ENCODE measurements around the gene SEL1L2.

Gene SEL1L2

GRCh38 chr20:13822459-13822858, 168.0 kb downstream of the SEL1L2 start:
- Histone ChIP-seq H3K4me3 (ENCODE audit: low read depth, low read length) (no peak overlapping the region), H3K36me3 (ENCODE audit: insufficient read depth, low read length) (peaks cover 5% of the 10 kb centered on the region; the same call in 1 of the 2 replicates), H3K4me1 (ENCODE audit: control insufficient read depth, insufficient read depth, low read length, unreplicated experiment) (peaks cover 5% of the 10 kb centered on the region), H3K27me3 (ENCODE audit: insufficient read depth, low read length) (no peaks in the 10 kb centered on the region), H3K79me2 (ENCODE audit: control insufficient read depth, insufficient read depth, low read length, unreplicated experiment) (no peaks in the 10 kb centered on the region), H3K27ac (ENCODE audit: low read depth, low read length) (no peak overlapping the region), H2AFZ (ENCODE audit: low read length, unreplicated experiment) (no peak overlapping the region)

DNA sequence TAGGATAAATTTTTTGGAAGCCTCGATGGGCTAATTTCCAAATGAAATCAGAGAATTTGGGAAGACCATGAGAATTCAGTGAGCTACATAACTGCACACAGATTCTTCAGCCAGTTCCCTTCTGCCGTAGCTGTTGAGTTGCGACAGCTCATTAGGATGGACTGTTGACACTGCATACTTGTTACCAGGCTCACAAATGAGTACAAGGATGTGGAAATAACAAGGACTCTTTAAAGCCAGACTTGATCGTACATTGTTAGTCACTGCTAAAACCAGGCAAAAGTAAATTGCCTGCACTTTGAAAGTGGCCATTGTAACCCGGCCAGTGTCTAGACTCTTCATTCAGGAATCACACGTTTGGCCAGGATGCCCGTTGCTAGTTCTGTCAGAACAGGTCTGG, 168.5 kb downstream of the SEL1L2 start:
- no peak overlapping the region for H2AFZ ChIP-seq (ENCODE audit: low read length, unreplicated experiment)
- H3K27me3 ChIP-seq (ENCODE audit: insufficient read depth, low read length): no peaks in the 10 kb centered on the region
- H3K79me2 ChIP-seq (ENCODE audit: control insufficient read depth, insufficient read depth, low read length, unreplicated experiment): no peaks in the 10 kb centered on the region
- H3K4me1 ChIP-seq (ENCODE audit: control insufficient read depth, insufficient read depth, low read length, unreplicated experiment): peaks cover 11% of the 10 kb centered on the region
- no peak overlapping the region for H3K4me3 ChIP-seq (ENCODE audit: low read depth, low read length)
- H3K36me3 ChIP-seq (ENCODE audit: insufficient read depth, low read length): peaks cover 5% of the 10 kb centered on the region; the same call in 1 of the 2 replicates
- no peak overlapping the region for H3K27ac ChIP-seq (ENCODE audit: low read depth, low read length)

DNA sequence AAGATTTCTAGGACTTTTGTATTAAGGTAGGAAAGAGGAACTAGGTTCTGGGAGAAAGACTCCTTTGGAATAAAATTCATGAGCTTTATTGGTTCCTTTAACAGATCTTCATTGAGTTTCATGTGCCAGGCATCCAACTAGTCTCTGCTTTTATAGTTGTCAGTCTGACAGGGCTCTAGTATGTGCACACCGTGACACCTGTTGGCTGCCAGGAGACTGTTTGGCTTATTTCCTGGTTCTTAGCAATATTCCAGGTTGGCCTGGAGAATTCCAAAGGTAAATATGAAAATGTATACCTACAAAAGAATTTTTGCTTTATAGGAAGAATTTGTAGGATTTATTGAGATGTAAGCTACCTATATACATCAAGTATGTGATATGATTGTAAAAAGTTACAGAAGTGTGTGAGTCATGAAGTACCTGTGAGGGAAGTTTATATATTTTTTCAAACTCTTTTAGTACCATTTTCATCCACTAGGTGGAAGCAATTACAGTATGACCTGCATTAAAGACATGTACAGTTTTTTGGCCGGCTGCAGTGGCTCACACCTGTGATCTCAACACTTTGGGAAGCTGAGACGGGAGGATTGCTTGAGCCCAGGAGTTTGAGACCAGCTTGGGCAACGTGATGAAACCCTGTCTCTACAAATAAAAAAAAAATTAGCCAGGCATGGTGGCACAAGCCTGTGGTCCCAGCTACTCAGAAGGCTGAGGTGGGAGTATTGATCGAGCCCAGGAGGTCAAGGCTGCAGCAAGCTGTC, 170.3 kb downstream of the SEL1L2 start:
- Histone ChIP-seq H3K4me1 (ENCODE audit: control insufficient read depth, insufficient read depth, low read length, unreplicated experiment) (peaks cover 21% of the 10 kb centered on the region), H3K27ac (ENCODE audit: low read depth, low read length) (no peak overlapping the region), H3K36me3 (ENCODE audit: insufficient read depth, low read length) (peaks cover 8% of the 10 kb centered on the region), H3K4me3 (ENCODE audit: low read depth, low read length) (no peak overlapping the region), H3K79me2 (ENCODE audit: control insufficient read depth, insufficient read depth, low read length, unreplicated experiment) (no peaks in the 10 kb centered on the region), H2AFZ (ENCODE audit: low read length, unreplicated experiment) (no peak overlapping the region), H3K27me3 (ENCODE audit: insufficient read depth, low read length) (no peaks in the 10 kb centered on the region)

DNA sequence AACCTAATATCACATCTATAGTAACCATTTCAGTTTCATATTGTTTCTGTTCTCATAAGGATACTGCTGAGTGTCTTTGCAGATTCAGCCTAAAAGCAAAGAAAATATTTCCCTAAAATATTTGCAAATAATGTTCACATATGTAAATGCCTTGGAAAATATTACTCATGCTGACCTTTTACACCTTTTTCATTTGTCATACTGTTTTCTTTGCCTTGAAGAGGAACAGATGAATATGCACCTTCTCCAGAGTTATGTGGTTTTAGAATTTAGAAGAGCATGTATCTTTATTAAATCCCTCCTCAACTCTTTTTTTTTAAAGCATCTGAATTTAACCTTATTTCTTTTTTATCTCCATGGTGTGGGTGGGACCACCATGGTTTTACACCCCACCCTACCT, 173.1 kb downstream of the SEL1L2 start:
- Histone ChIP-seq H3K79me2 (ENCODE audit: control insufficient read depth, insufficient read depth, low read length, unreplicated experiment) (no peaks in the 10 kb centered on the region), H3K36me3 (ENCODE audit: insufficient read depth, low read length) (peaks cover 17% of the 10 kb centered on the region)

DNA sequence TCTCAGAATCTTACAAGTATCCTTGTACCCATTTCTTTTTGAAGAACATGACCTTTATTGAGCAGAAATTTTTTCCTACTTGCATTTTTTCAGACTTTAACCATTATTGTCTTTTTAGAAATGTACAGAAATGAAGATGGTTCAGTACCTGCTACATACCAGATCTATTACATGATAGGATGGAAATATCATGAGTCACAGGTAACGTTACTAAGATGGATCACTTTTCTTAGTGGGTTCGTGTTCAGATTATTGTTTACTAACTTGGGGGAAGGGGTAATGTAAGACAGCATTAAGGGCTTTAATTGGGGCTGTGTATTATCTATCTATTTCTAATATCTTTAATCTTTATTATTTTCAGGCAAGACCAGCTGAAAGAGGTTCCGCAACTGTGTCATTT, 173.7 kb downstream of the SEL1L2 start:
- Histone ChIP-seq H3K36me3 (ENCODE audit: insufficient read depth, low read length) (peaks cover 17% of the 10 kb centered on the region), H3K4me1 (ENCODE audit: control insufficient read depth, insufficient read depth, low read length, unreplicated experiment) (peaks cover 21% of the 10 kb centered on the region), H3K27ac (ENCODE audit: low read depth, low read length) (peak overlapping the region; percentile 17; the same call in 1 of the 2 replicates), H3K27me3 (ENCODE audit: insufficient read depth, low read length) (no peaks in the 10 kb centered on the region), H3K79me2 (ENCODE audit: control insufficient read depth, insufficient read depth, low read length, unreplicated experiment) (no peaks in the 10 kb centered on the region), H3K4me3 (ENCODE audit: low read depth, low read length) (no peak overlapping the region), H2AFZ (ENCODE audit: low read length, unreplicated experiment) (no peak overlapping the region)

More for the DNA sequence above, 173.1 kb downstream of the SEL1L2 start:
- H3K4me1 ChIP-seq (ENCODE audit: control insufficient read depth, insufficient read depth, low read length, unreplicated experiment): peaks cover 21% of the 10 kb centered on the region
- H3K27ac ChIP-seq (ENCODE audit: low read depth, low read length): peak overlapping the region; percentile 27; the same call in 1 of the 2 replicates
- no peak overlapping the region for H3K4me3 ChIP-seq (ENCODE audit: low read depth, low read length)
- no peaks in the 10 kb centered on the region for H3K27me3 ChIP-seq (ENCODE audit: insufficient read depth, low read length)
- H2AFZ ChIP-seq (ENCODE audit: low read length, unreplicated experiment): no peak overlapping the region

GRCh38 chr20:13814672-13815071, 175.7 kb downstream of the SEL1L2 start:
- Histone ChIP-seq H3K36me3 (ENCODE audit: insufficient read depth, low read length) (peaks cover 17% of the 10 kb centered on the region), H3K4me1 (ENCODE audit: control insufficient read depth, insufficient read depth, low read length, unreplicated experiment) (peaks cover 21% of the 10 kb centered on the region), H3K27ac (ENCODE audit: low read depth, low read length) (no peak overlapping the region), H3K27me3 (ENCODE audit: insufficient read depth, low read length) (no peaks in the 10 kb centered on the region), H3K4me3 (ENCODE audit: low read depth, low read length) (no peak overlapping the region), H2AFZ (ENCODE audit: low read length, unreplicated experiment) (no peak overlapping the region), H3K79me2 (ENCODE audit: control insufficient read depth, insufficient read depth, low read length, unreplicated experiment) (no peaks in the 10 kb centered on the region)

- Histone ChIP-seq H3K4me3 (ENCODE audit: low read depth, low read length) (no peak overlapping the region), H3K27me3 (ENCODE audit: insufficient read depth, low read length) (no peaks in the 10 kb centered on the region), H3K36me3 (ENCODE audit: insufficient read depth, low read length) (peaks cover 24% of the 10 kb centered on the region), H2AFZ (ENCODE audit: low read length, unreplicated experiment) (no peak overlapping the region), H3K4me1 (ENCODE audit: control insufficient read depth, insufficient read depth, low read length, unreplicated experiment) (peaks cover 21% of the 10 kb centered on the region), H3K27ac (ENCODE audit: low read depth, low read length) (no peak overlapping the region), H3K79me2 (ENCODE audit: control insufficient read depth, insufficient read depth, low read length, unreplicated experiment) (no peaks in the 10 kb centered on the region)
These were observed 176.5 kb downstream of the SEL1L2 start for GRCh38 chr20:13813910-13814309.

- no peaks in the 10 kb centered on the region for H3K4me1 ChIP-seq (ENCODE audit: control insufficient read depth, insufficient read depth, low read length, unreplicated experiment)
- no peaks in the 10 kb centered on the region for H3K79me2 ChIP-seq (ENCODE audit: control insufficient read depth, insufficient read depth, low read length, unreplicated experiment)
- H3K27me3 ChIP-seq (ENCODE audit: insufficient read depth, low read length): no peaks in the 10 kb centered on the region
- peaks cover 23% of the 10 kb centered on the region for H3K36me3 ChIP-seq (ENCODE audit: insufficient read depth, low read length)
- H3K27ac ChIP-seq (ENCODE audit: low read depth, low read length): no peak overlapping the region
- H3K4me3 ChIP-seq (ENCODE audit: low read depth, low read length): no peak overlapping the region
- H2AFZ ChIP-seq (ENCODE audit: low read length, unreplicated experiment): no peak overlapping the region
These were observed 180.0 kb downstream of the SEL1L2 start for GRCh38 chr20:13810446-13810845.

DNA sequence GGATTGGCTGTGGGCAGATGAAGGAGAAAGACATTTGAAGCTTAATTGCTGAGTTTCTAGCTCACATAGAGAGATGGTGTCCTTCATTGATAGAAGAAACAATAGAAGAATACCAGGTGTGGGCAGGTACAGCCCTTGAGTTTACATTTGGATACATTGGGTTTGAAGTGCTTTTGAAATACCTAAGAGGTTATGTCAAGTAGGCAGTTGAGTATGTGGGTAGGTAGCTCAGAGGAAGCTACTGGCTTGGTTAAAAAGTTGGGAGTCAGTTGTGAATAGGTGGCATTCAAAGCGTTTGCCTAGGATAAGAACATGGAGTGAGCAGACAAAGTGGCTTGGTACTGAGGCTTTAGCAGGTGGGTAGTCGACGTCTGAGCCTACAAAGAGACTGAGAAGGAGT, 180.6 kb downstream of the SEL1L2 start:
- H3K4me1 ChIP-seq (ENCODE audit: control insufficient read depth, insufficient read depth, low read length, unreplicated experiment): no peaks in the 10 kb centered on the region
- no peak overlapping the region for H3K27ac ChIP-seq (ENCODE audit: low read depth, low read length)
- no peaks in the 10 kb centered on the region for H3K27me3 ChIP-seq (ENCODE audit: insufficient read depth, low read length)
- H3K4me3 ChIP-seq (ENCODE audit: low read depth, low read length): no peak overlapping the region
- no peak overlapping the region for H2AFZ ChIP-seq (ENCODE audit: low read length, unreplicated experiment)
- H3K79me2 ChIP-seq (ENCODE audit: control insufficient read depth, insufficient read depth, low read length, unreplicated experiment): no peaks in the 10 kb centered on the region
- peaks cover 18% of the 10 kb centered on the region for H3K36me3 ChIP-seq (ENCODE audit: insufficient read depth, low read length)

DNA sequence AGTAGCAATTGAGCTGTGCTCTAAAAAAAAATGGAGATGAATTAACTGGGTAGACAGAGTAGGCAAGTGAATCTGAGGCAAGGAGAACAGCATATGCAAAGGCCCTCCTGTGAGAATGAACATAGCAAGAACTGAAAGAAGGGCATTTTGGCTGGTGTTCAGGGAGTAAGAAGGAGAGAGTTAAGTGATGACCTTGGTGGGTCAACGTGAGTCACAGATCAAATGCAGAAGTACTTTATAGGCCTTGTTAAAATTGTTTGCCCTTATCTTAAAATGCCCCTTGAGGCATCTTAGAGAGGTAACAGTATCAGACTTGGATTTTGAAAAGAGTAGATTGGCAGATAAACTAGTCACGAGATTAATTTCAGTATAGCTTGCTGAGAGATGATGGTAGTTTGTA, 181.0 kb downstream of the SEL1L2 start:
- no peak overlapping the region for H3K4me3 ChIP-seq (ENCODE audit: low read depth, low read length)
- no peaks in the 10 kb centered on the region for H3K79me2 ChIP-seq (ENCODE audit: control insufficient read depth, insufficient read depth, low read length, unreplicated experiment)
- H2AFZ ChIP-seq (ENCODE audit: low read length, unreplicated experiment): no peak overlapping the region
- no peak overlapping the region for H3K27ac ChIP-seq (ENCODE audit: low read depth, low read length)
- H3K36me3 ChIP-seq (ENCODE audit: insufficient read depth, low read length): peaks cover 14% of the 10 kb centered on the region
- H3K27me3 ChIP-seq (ENCODE audit: insufficient read depth, low read length): no peaks in the 10 kb centered on the region
- H3K4me1 ChIP-seq (ENCODE audit: control insufficient read depth, insufficient read depth, low read length, unreplicated experiment): no peaks in the 10 kb centered on the region

DNA sequence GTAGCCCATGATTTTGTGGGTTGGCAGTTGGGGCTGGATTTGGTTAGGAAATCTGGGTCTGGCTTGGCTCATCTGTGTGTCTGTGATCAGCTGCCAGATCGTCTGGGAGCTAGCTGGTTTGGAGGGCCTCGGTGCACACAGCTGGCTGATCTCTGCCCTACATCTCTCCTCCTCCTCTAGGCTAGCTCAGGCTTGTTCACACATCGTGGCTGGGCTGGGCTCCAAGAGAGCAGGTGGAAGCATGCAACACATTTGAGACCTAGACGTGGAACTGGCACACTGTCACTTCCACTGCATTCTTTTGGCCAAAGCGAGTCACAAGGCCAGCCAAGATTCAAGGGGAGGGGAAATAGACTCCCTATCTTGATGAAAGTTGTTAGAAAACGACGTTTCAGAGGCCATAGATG, 189.7 kb downstream of the SEL1L2 start:
- H2AFZ ChIP-seq (ENCODE audit: low read length, unreplicated experiment): no peak overlapping the region
- H3K4me1 ChIP-seq (ENCODE audit: control insufficient read depth, insufficient read depth, low read length, unreplicated experiment): peaks cover 11% of the 10 kb centered on the region
- peaks cover 31% of the 10 kb centered on the region for H3K36me3 ChIP-seq (ENCODE audit: insufficient read depth, low read length)
- H3K4me3 ChIP-seq (ENCODE audit: low read depth, low read length): no peak overlapping the region
- no peak overlapping the region for H3K27ac ChIP-seq (ENCODE audit: low read depth, low read length)
- H3K79me2 ChIP-seq (ENCODE audit: control insufficient read depth, insufficient read depth, low read length, unreplicated experiment): no peaks in the 10 kb centered on the region
- H3K27me3 ChIP-seq (ENCODE audit: insufficient read depth, low read length): no peaks in the 10 kb centered on the region

Data from ACC112 (cell line).